Mononuclear cell (primary cell): ENCODE data around the gene PECR. TPM values are rescaled to one million over a fixed set of nuclear protein-coding genes. Genes with fewer than 3 reads are reported as not detected.

Experiments
- H3K27me3 ChIP-seq: 2 replicates; pipeline ENCODE4 v1.6.0; 2011; ENCODE audit warnings: low read length, control low read depth; ENCODE audit not compliant: insufficient read depth
- H3K4me1 ChIP-seq: 2 replicates; pipeline ENCODE4 v1.5.1; 2011; ENCODE audit warnings: mild to moderate bottlenecking, low read length, control low read depth; ENCODE audit not compliant: insufficient read depth
- H3K4me3 ChIP-seq: 2 replicates; pipeline ENCODE4 v1.5.1; 2011; ENCODE audit warnings: mild to moderate bottlenecking, low read length, moderate library complexity
- H3K9me3 ChIP-seq: 2 replicates; pipeline ENCODE4 v1.5.1; 2011; ENCODE audit warnings: low read depth, mild to moderate bottlenecking, control low read depth, low read length
- total RNA-seq: library from RNA; depleted of rRNA; stranded (reverse); fragments of >200 nt; gene quantifications from one replicate; pipeline ENCODE4 v1.2.3, GENCODE V29; 2012

Gene PECR
- total RNA-seq, 1 donor, result 8.1 TPM

GRCh38 chr2:216033403-216033802 is 48.2 kb downstream of the PECR start:
- H3K27me3 ChIP-seq, result no peaks in the 10 kb centered on the region
- H3K4me3 ChIP-seq, result no peak overlapping the region
- H3K9me3 ChIP-seq, result no peaks in the 10 kb centered on the region
- no peaks in the 10 kb centered on the region for H3K4me1 ChIP-seq

- no peaks in the 10 kb centered on the region for H3K4me1 ChIP-seq
- no peaks in the 10 kb centered on the region for H3K9me3 ChIP-seq
- no peak overlapping the region for H3K4me3 ChIP-seq
- H3K27me3 ChIP-seq, result no peaks in the 10 kb centered on the region
These were observed 49.5 kb downstream of the PECR start for GRCh38 chr2:216031960-216032689.

- no peaks in the 10 kb centered on the region for H3K4me1 ChIP-seq
- H3K9me3 ChIP-seq, result no peaks in the 10 kb centered on the region
- H3K27me3 ChIP-seq, result no peaks in the 10 kb centered on the region
- H3K4me3 ChIP-seq, result no peak overlapping the region
These were observed 51.4 kb downstream of the PECR start for GRCh38 chr2:216030216-216030615.

- no peaks in the 10 kb centered on the region for H3K27me3 ChIP-seq
- no peaks in the 10 kb centered on the region for H3K9me3 ChIP-seq
- no peak overlapping the region for H3K4me3 ChIP-seq
- no peaks in the 10 kb centered on the region for H3K4me1 ChIP-seq
These were observed 52.0 kb downstream of the PECR start for GRCh38 chr2:216029416-216030129.

- Histone ChIP-seq H3K4me3 (no peak overlapping the region), H3K9me3 (no peaks in the 10 kb centered on the region), H3K4me1 (no peaks in the 10 kb centered on the region), H3K27me3 (no peaks in the 10 kb centered on the region)
These were observed 56.8 kb downstream of the PECR start for GRCh38 chr2:216024779-216025336.

- Histone ChIP-seq H3K4me1 (no peaks in the 10 kb centered on the region), H3K27me3 (no peaks in the 10 kb centered on the region), H3K9me3 (no peaks in the 10 kb centered on the region), H3K4me3 (no peak overlapping the region)
These were observed 58.5 kb downstream of the PECR start for GRCh38 chr2:216023055-216023648.

- H3K9me3 ChIP-seq, result no peaks in the 10 kb centered on the region
- peaks cover 3% of the 10 kb centered on the region for H3K4me1 ChIP-seq
- H3K4me3 ChIP-seq, result no peak overlapping the region
- no peaks in the 10 kb centered on the region for H3K27me3 ChIP-seq
These were observed 59.6 kb downstream of the PECR start for GRCh38 chr2:216021768-216022565.

GRCh38 chr2:216018709-216019108 is 62.9 kb downstream of the PECR start:
- H3K9me3 ChIP-seq, result no peaks in the 10 kb centered on the region
- H3K4me3 ChIP-seq, result no peak overlapping the region
- no peaks in the 10 kb centered on the region for H3K27me3 ChIP-seq
- H3K4me1 ChIP-seq, result peaks cover 17% of the 10 kb centered on the region

GRCh38 chr2:216017365-216017764 is 64.2 kb downstream of the PECR start:
- H3K27me3 ChIP-seq, result no peaks in the 10 kb centered on the region
- H3K4me3 ChIP-seq, result no peak overlapping the region
- H3K4me1 ChIP-seq, result peaks cover 26% of the 10 kb centered on the region
- no peaks in the 10 kb centered on the region for H3K9me3 ChIP-seq

- H3K9me3 ChIP-seq, result no peaks in the 10 kb centered on the region
- no peak overlapping the region for H3K4me3 ChIP-seq
- H3K27me3 ChIP-seq, result no peaks in the 10 kb centered on the region
- peaks cover 26% of the 10 kb centered on the region for H3K4me1 ChIP-seq
These were observed 65.0 kb downstream of the PECR start for GRCh38 chr2:216016581-216016980.

- Histone ChIP-seq H3K27me3 (no peaks in the 10 kb centered on the region), H3K9me3 (no peaks in the 10 kb centered on the region), H3K4me3 (no peak overlapping the region), H3K4me1 (peaks cover 26% of the 10 kb centered on the region)
These were observed 65.7 kb downstream of the PECR start for GRCh38 chr2:216015722-216016464.

- no peaks in the 10 kb centered on the region for H3K27me3 ChIP-seq
- H3K4me1 ChIP-seq, result peaks cover 26% of the 10 kb centered on the region
- no peaks in the 10 kb centered on the region for H3K9me3 ChIP-seq
- no peak overlapping the region for H3K4me3 ChIP-seq
These were observed 66.6 kb downstream of the PECR start for GRCh38 chr2:216014986-216015385.

GRCh38 chr2:216014006-216014405 is 67.6 kb downstream of the PECR start:
- Histone ChIP-seq H3K4me1 (peaks cover 26% of the 10 kb centered on the region), H3K4me3 (no peak overlapping the region), H3K9me3 (no peaks in the 10 kb centered on the region), H3K27me3 (no peaks in the 10 kb centered on the region)
